ENCODE results near the gene SLC25A5.
"Not testable (repeated sequence)": the region's sequence is repeated elsewhere in the genome, so short reads cannot be mapped to it uniquely, and the experiment has no call there.

SLC25A5 gene

DNA sequence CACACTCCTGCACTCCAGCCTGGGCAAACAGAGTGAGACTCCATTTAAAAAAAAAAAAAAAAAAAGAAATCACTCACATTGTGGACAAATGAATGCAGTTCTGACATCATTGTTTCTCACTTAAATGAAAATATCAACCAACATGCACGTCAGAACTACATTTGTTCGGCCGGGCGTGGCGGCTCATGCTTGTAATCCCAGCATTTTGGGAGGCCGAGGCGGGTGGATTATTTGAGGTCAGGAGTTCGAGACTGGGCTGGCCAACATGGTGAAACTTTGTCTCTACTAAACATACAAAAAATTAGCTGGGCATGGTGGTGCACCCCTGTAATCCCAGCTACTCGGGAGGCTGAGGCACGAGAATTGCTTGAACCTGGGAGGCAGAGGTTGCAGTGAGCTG is 36.9 kb downstream of the SLC25A5 start:
- H3K27ac ChIP-seq (ENCODE audit: low read depth, low read length, severe bottlenecking); H3K9me3 ChIP-seq (ENCODE audit: control insufficient read depth, low read length); H3K4me3 ChIP-seq (ENCODE audit: extremely low read depth, insufficient read depth, low read length, poor library complexity, severe bottlenecking); H3K36me3 ChIP-seq (ENCODE audit: control insufficient read depth, insufficient read depth, low read length): not testable (repeated sequence)
- 83% methylated on average over 1 of the region's 10 CpGs; no CpG with 5 or more reads in 1 of the 2 experiments for WGBS, 2 experiments (ENCODE audit: insufficient coverage in 2 of 2)
- peaks cover 18% of the 10 kb centered on the region for H3K4me1 ChIP-seq (ENCODE audit: control insufficient read depth, insufficient read depth, low read length, poor library complexity, severe bottlenecking)

DNA sequence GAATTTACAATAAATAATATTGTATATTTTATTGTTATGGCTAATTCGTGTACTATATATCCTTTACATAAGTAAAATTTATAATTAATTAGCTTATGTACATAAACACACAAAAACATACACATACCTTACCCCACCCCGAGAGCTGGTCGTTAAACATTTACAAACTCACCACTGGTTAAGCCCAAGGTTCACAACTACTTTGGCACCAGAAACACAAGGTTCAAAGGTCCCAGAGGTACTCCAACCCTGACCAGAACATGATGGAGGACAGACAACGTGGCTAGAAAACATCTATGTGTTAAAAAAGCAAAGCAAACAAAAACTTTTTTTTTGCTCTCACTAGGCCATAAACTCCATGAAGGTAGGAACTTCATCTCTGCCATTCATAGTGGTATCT is 37.7 kb downstream of the SLC25A5 start:
- H3K36me3 ChIP-seq (ENCODE audit: control insufficient read depth, insufficient read depth, low read length), result no peaks in the 10 kb centered on the region
- WGBS, 2 experiments (ENCODE audit: insufficient coverage in 2 of 2), result 100% methylated on average over 1 of the region's 4 CpGs; no CpG with 5 or more reads in 1 of the 2 experiments
- H3K4me1 ChIP-seq (ENCODE audit: control insufficient read depth, insufficient read depth, low read length, poor library complexity, severe bottlenecking), result peaks cover 18% of the 10 kb centered on the region
- no peak overlapping the region for H3K27ac ChIP-seq (ENCODE audit: low read depth, low read length, severe bottlenecking)
- H3K4me3 ChIP-seq (ENCODE audit: extremely low read depth, insufficient read depth, low read length, poor library complexity, severe bottlenecking), result no peak overlapping the region
- no peaks in the 10 kb centered on the region for H3K9me3 ChIP-seq (ENCODE audit: control insufficient read depth, low read length)

DNA sequence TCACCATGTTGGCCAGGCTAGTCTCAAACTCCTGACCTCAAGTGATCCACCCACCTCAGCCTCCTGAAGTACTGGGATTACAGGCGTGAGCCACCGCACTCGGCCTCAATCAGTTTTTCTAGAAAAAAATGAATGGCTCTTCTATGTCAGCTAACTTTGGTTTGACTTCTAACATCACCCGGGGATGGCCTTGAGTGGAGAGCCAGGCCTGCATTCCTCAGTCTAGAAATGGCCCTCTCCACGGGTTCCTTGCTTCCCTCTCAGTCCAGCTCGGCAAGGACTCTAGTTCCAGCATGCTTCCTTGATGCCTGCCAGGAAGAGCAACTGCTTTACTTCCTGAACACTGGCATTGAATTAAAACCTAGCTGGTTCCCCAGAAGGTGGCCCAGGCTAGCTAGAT is 39.0 kb downstream of the SLC25A5 start:
- H3K36me3 ChIP-seq (ENCODE audit: control insufficient read depth, insufficient read depth, low read length), result no peaks in the 10 kb centered on the region
- no peak overlapping the region for H3K27ac ChIP-seq (ENCODE audit: low read depth, low read length, severe bottlenecking)
- 90 to 100% methylated on average over 3 to 5 of the region's 6 CpGs for WGBS, 2 experiments (ENCODE audit: insufficient coverage in 2 of 2)
- H3K4me1 ChIP-seq (ENCODE audit: control insufficient read depth, insufficient read depth, low read length, poor library complexity, severe bottlenecking), result peaks cover 18% of the 10 kb centered on the region
- H3K9me3 ChIP-seq (ENCODE audit: control insufficient read depth, low read length), result no peaks in the 10 kb centered on the region
- H3K4me3 ChIP-seq (ENCODE audit: extremely low read depth, insufficient read depth, low read length, poor library complexity, severe bottlenecking), result no peak overlapping the region

DNA sequence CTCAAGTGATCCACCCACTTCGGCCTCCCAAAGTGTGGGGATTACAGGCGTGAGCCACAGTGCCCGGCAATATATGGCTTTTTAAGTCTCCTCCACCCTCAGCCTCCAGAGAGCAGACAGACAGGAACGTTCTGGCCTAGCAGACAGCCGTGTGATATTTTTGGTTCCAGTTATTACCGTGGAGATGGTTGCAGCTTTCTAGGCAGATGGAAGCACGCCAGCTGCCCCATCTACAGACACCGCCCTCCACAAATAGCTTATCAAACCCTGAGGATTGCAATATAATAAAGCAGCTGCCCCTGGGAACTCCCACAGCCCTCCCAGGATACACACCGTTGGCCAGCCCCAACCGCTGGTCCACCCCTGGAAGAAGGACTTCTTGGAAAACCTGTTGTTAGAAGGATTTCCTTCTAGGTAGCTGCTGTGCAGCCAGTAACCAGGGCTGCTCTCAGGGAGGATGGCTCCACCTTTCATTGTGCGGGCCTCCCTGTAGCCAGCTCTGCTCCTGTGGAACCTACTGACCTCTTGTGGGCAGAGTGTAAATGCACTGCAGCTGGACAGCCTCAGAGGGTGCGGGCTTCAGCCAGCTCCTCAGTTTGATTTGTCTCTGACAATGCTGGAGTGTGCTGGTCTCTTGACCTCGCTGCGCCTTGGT is 44.0 kb downstream of the SLC25A5 start:
- Histone ChIP-seq H3K27ac (ENCODE audit: low read depth, low read length, severe bottlenecking) (no peak overlapping the region), H3K36me3 (ENCODE audit: control insufficient read depth, insufficient read depth, low read length) (no peaks in the 10 kb centered on the region), H3K9me3 (ENCODE audit: control insufficient read depth, low read length) (no peaks in the 10 kb centered on the region), H3K4me1 (ENCODE audit: control insufficient read depth, insufficient read depth, low read length, poor library complexity, severe bottlenecking) (peaks cover 3% of the 10 kb centered on the region), H3K4me3 (ENCODE audit: extremely low read depth, insufficient read depth, low read length, poor library complexity, severe bottlenecking) (no peak overlapping the region)
- WGBS, 2 experiments (ENCODE audit: insufficient coverage in 2 of 2), result 38 to 50% methylated on average over 4 to 7 of the region's 14 CpGs

DNA sequence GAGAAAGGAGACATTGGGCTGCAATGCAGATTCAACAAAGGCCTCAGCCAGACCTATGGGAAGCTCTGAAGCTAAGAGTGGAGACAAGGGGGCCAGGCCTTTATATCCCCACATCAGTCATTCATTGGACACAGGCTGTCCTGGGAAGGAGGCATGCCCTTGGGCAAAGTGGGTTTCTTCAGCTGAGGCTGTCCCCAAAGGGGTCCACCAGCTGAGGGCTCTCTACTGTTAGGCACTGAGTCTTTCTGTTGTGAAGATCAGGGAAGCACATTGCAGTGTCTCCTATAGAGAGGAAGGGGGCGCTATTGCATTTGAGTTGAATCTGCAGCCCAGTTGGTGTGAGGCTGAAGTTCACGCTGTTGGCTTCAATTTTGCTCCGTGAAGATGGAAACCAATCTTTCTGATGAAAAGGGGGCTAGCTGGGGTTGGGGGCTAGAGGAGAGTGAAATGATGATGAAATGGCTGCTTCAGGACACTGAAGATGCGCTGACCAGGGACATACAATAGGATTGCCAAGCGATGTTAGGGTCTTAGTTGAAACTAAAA is 48.0 kb downstream of the SLC25A5 start:
- WGBS, 2 experiments (ENCODE audit: insufficient coverage in 2 of 2), result 28 to 50% methylated on average over 2 to 5 of the region's 5 CpGs
- Histone ChIP-seq H3K9me3 (ENCODE audit: control insufficient read depth, low read length) (no peaks in the 10 kb centered on the region), H3K27ac (ENCODE audit: low read depth, low read length, severe bottlenecking) (no peak overlapping the region)

DNA sequence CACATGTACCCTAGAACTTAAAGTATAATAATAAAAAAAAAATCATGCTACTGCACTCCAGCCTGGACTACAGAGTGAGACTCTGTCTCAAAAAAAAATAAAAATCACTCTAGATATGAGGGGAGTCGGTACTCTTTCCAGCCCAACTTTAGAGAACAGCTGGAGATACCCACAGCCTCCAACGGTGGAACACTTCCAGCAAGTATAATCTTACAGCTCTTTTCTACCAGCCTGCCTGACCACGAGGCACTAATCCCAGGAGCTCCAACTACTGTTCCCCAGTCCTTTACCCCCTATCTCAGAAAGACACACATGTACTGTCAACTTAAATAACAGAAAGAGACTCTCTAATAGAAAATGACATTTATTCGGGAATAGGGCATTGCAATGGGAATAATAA is 50.1 kb downstream of the SLC25A5 start:
- Histone ChIP-seq H3K4me1 (ENCODE audit: control insufficient read depth, insufficient read depth, low read length, poor library complexity, severe bottlenecking) (no peaks in the 10 kb centered on the region), H3K4me3 (ENCODE audit: extremely low read depth, insufficient read depth, low read length, poor library complexity, severe bottlenecking) (no peak overlapping the region), H3K27ac (ENCODE audit: low read depth, low read length, severe bottlenecking) (no peak overlapping the region), H3K9me3 (ENCODE audit: control insufficient read depth, low read length) (no peaks in the 10 kb centered on the region), H3K36me3 (ENCODE audit: control insufficient read depth, insufficient read depth, low read length) (no peaks in the 10 kb centered on the region)
- WGBS, 2 experiments (ENCODE audit: insufficient coverage in 2 of 2), result 100% methylated on average over 1 of the region's 4 CpGs; no CpG with 5 or more reads in 1 of the 2 experiments

More for the DNA sequence above, 48.0 kb downstream of the SLC25A5 start:
- H3K36me3 ChIP-seq (ENCODE audit: control insufficient read depth, insufficient read depth, low read length), result no peaks in the 10 kb centered on the region
- H3K4me1 ChIP-seq (ENCODE audit: control insufficient read depth, insufficient read depth, low read length, poor library complexity, severe bottlenecking), result no peaks in the 10 kb centered on the region
- no peak overlapping the region for H3K4me3 ChIP-seq (ENCODE audit: extremely low read depth, insufficient read depth, low read length, poor library complexity, severe bottlenecking)
